ENCODE measurements around the gene FOXD3.

DNA sequence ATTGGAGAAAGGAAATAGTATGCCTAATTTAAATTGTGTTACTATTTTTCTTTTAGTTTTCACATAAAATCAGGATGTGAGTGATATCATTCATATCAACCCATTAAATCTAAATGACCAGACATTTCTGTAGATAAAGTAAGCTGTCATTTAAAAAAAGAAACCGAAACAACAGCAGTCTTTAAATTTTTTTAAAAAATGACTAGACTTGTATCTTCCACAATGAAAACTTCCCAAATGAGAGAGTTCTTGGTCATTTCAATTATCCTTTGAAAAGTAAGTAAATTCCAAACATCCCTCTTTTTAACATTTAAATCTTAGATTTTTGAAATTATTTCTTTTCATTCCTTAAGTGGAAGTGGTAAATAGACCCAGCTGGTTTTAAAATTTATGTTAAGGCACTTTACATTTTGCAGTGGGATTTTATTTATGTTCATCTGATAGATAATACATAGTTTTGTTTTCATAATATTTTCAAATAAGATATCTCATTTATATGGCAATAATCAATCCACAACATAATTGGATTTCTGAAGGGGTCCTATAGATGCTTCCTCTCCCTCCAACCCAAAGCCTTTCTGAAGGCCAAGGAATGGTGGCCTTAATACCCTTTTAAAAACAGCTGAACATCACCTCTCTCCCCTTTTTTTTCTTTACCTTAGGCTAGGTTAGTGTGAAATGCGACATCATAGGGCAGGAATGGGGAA is 3.1 kb downstream of the FOXD3 start:
- TF ChIP-seq, protein P1, sequence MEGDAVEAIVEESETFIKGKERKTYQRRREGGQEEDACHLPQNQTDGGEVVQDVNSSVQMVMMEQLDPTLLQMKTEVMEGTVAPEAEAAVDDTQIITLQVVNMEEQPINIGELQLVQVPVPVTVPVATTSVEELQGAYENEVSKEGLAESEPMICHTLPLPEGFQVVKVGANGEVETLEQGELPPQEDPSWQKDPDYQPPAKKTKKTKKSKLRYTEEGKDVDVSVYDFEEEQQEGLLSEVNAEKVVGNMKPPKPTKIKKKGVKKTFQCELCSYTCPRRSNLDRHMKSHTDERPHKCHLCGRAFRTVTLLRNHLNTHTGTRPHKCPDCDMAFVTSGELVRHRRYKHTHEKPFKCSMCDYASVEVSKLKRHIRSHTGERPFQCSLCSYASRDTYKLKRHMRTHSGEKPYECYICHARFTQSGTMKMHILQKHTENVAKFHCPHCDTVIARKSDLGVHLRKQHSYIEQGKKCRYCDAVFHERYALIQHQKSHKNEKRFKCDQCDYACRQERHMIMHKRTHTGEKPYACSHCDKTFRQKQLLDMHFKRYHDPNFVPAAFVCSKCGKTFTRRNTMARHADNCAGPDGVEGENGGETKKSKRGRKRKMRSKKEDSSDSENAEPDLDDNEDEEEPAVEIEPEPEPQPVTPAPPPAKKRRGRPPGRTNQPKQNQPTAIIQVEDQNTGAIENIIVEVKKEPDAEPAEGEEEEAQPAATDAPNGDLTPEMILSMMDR (IDR thresholded peaks at IDR 0.05), result no peak
- no peak for TF ChIP-seq POLR2A (IDR thresholded peaks at IDR 0.05)
- TF ChIP-seq EP300 (IDR thresholded peaks at IDR 0.05), result no peak

All from stomach (tissue), 4 donors.